ENCODE measurements around the gene NAV2. TPM values are rescaled to one million over a fixed set of nuclear protein-coding genes. Genes with fewer than 3 reads are reported as not detected.

The NAV2 gene
- total RNA-seq, 4 donors from 2014 or later: 9.6 to 40.0 (median 23.1) TPM

- intact Hi-C loops (cut with DNase I; ENCODE audit: low total_unique reads): no loop called here
Observed at GRCh38 chr11:20021771-20022362, 309.2 kb downstream of the NAV2 start.

GRCh38 chr11:20022363-20023081, 309.9 kb downstream of the NAV2 start:
- in situ Hi-C loops (cut with MboI; ENCODE audit: low pct_ligation_motif_present in 1 of 4, low pct_unique_long_range_greater_than_20kb in 1 of 4, low sequenced_read_pairs in 3 of 4): no loop called here
- DNase-seq: no peak
- TF ChIP-seq CTCF (IDR thresholded peaks at IDR 0.05) (no peak), POLR2AphosphoS5 (IDR thresholded peaks at IDR 0.05) (no peak), EP300 (IDR thresholded peaks at IDR 0.05; ENCODE audit: low read depth) (no peak), POLR2A (IDR thresholded peaks at IDR 0.05) (no peak)
- H3K4me1 ChIP-seq: peaks cover 0 to 7% (median 5%) of the 10 kb centered on the region in 4 donors
- H3K27ac ChIP-seq: no peak overlapping the region
- intact Hi-C loops (cut with DNase I; ENCODE audit: low total_unique reads): no loop called here
- H3K9me3 ChIP-seq: no peaks in the 10 kb centered on the region
- H3K4me3 ChIP-seq: no peak overlapping the region
- no peaks in the 10 kb centered on the region for H3K27me3 ChIP-seq
- H3K36me3 ChIP-seq: no peaks in the 10 kb centered on the region
- WGBS, 2 donors (ENCODE audit: low coverage in 1 of 2): 58 to 66% methylated on average over 6 to 10 of the region's 10 CpGs

More at GRCh38 chr11:20021771-20022362, 309.2 kb downstream of the NAV2 start:
- Histone ChIP-seq H3K27me3 (no peaks in the 10 kb centered on the region), H3K4me3 (no peak overlapping the region), H3K9me3 (no peaks in the 10 kb centered on the region), H3K36me3 (no peaks in the 10 kb centered on the region), H3K4me1 (peaks cover 0 to 1% (median 0%) of the 10 kb centered on the region in 4 donors), H3K27ac (no peak overlapping the region)
- WGBS, 2 donors (ENCODE audit: low coverage in 1 of 2): 55 to 58% methylated on average over 3 to 4 of the region's 4 CpGs
- no peak for TF ChIP-seq EP300 (IDR thresholded peaks at IDR 0.05; ENCODE audit: low read depth)
- TF ChIP-seq CTCF (IDR thresholded peaks at IDR 0.05): no peak
- TF ChIP-seq POLR2A (IDR thresholded peaks at IDR 0.05): no peak
- TF ChIP-seq POLR2AphosphoS5 (IDR thresholded peaks at IDR 0.05): no peak
- in situ Hi-C loops (cut with MboI; ENCODE audit: low pct_ligation_motif_present in 1 of 4, low pct_unique_long_range_greater_than_20kb in 1 of 4, low sequenced_read_pairs in 3 of 4): no loop called here
- no peak for DNase-seq

GRCh38 chr11:20023082-20023426, 310.4 kb downstream of the NAV2 start:
- in situ Hi-C loops (cut with MboI; ENCODE audit: low pct_ligation_motif_present in 1 of 4, low pct_unique_long_range_greater_than_20kb in 1 of 4, low sequenced_read_pairs in 3 of 4): no loop called here
- intact Hi-C loops (cut with DNase I; ENCODE audit: low total_unique reads): no loop called here
- H3K4me3 ChIP-seq: no peak overlapping the region
- DNase-seq: no peak
- peaks cover 0 to 10% (median 5%) of the 10 kb centered on the region in 4 donors for H3K4me1 ChIP-seq
- 59% methylated on average over 6 of the region's 6 CpGs; no CpG with 5 or more reads in 1 of the 2 donors for WGBS, 2 donors (ENCODE audit: low coverage in 1 of 2)
- TF ChIP-seq POLR2A (IDR thresholded peaks at IDR 0.05): no peak
- H3K27ac ChIP-seq: no peak overlapping the region
- H3K9me3 ChIP-seq: no peaks in the 10 kb centered on the region
- no peaks in the 10 kb centered on the region for H3K27me3 ChIP-seq
- no peaks in the 10 kb centered on the region for H3K36me3 ChIP-seq

- in situ Hi-C loops (cut with MboI; ENCODE audit: low pct_ligation_motif_present in 1 of 4, low pct_unique_long_range_greater_than_20kb in 1 of 4, low sequenced_read_pairs in 3 of 4): no loop called here
- H3K36me3 ChIP-seq: no peaks in the 10 kb centered on the region
- H3K4me3 ChIP-seq: no peak overlapping the region
- H3K9me3 ChIP-seq: no peaks in the 10 kb centered on the region
- H3K27ac ChIP-seq: no peak overlapping the region
- intact Hi-C loops (cut with DNase I; ENCODE audit: low total_unique reads): no loop called here
- no peaks in the 10 kb centered on the region for H3K27me3 ChIP-seq
- WGBS, 2 donors (ENCODE audit: low coverage in 1 of 2): 86 to 92% methylated on average over 2 to 6 of the region's 6 CpGs
- H3K4me1 ChIP-seq: peaks cover 0 to 10% (median 5%) of the 10 kb centered on the region in 4 donors
- TF ChIP-seq EP300 (IDR thresholded peaks at IDR 0.05; ENCODE audit: low read depth) (no peak), POLR2AphosphoS5 (IDR thresholded peaks at IDR 0.05) (no peak), POLR2A (IDR thresholded peaks at IDR 0.05) (no peak), CTCF (IDR thresholded peaks at IDR 0.05) (no peak)
- DNase-seq: no peak
Observed at GRCh38 chr11:20024172-20024935, 311.7 kb downstream of the NAV2 start.

Measured in transverse colon (tissue), 4 donors.